ENCODE measurements around the gene DHRS13.

DNA sequence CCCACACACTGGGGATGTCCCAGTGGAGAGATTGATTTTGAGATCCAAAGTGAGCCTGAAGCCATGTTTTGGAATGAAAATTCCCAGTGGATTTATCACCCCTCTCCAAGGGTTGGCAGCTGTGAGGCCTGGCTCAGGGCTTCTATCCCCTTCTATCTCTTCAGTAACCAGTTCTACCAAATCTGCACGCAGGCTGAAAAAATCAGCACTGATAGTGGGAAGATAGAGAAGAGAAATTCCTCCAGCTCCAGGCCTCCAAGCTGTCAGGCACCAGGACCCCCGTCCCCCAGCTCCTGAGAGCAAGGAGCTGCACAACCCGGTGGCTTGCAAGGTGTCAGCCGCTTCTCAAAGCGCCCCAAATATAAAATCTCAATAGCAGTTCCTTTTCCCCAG is 6.4 kb downstream of the DHRS13 start:
- TF ChIP-seq, protein P1, sequence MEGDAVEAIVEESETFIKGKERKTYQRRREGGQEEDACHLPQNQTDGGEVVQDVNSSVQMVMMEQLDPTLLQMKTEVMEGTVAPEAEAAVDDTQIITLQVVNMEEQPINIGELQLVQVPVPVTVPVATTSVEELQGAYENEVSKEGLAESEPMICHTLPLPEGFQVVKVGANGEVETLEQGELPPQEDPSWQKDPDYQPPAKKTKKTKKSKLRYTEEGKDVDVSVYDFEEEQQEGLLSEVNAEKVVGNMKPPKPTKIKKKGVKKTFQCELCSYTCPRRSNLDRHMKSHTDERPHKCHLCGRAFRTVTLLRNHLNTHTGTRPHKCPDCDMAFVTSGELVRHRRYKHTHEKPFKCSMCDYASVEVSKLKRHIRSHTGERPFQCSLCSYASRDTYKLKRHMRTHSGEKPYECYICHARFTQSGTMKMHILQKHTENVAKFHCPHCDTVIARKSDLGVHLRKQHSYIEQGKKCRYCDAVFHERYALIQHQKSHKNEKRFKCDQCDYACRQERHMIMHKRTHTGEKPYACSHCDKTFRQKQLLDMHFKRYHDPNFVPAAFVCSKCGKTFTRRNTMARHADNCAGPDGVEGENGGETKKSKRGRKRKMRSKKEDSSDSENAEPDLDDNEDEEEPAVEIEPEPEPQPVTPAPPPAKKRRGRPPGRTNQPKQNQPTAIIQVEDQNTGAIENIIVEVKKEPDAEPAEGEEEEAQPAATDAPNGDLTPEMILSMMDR (conservative IDR thresholded peaks at IDR 0.05), result no peak
- no peak for TF ChIP-seq ZFX (IDR thresholded peaks at IDR 0.05)

Data from C4-2B (cell line).